Stimulated activated memory B cell treated with anti-CD40 and anti-IgM and Interleukin-4, amounts not matched to agents 10 μg/mL and 1 μg/mL and 100 μg/mL, for 72 hours (primary cell): Measurements from ENCODE around the gene FURIN.

ENCODE experiments used
- ATAC-seq: fragments of 150-1000 bp; cut with Tn5 transposase; 2 replicates; pipeline ENCODE4 v1.10.0; 2021
- H3K27ac Mint-ChIP-seq: one replicate; pipeline ENCODE4 v1.8.0; 2022; ENCODE audit warnings: mild to moderate bottlenecking, mixed read lengths
- H3K27me3 Mint-ChIP-seq: one replicate; pipeline ENCODE4 v1.8.0; 2022; ENCODE audit warnings: mixed read lengths
- H3K36me3 Mint-ChIP-seq: one replicate; pipeline ENCODE4 v1.8.0; 2022; ENCODE audit warnings: mixed read lengths
- H3K4me1 Mint-ChIP-seq: one replicate; pipeline ENCODE4 v1.8.0; 2022; ENCODE audit warnings: mixed read lengths
- H3K4me3 Mint-ChIP-seq: one replicate; pipeline ENCODE4 v1.8.0; 2022; ENCODE audit warnings: mild to moderate bottlenecking, moderate library complexity, mixed read lengths
- H3K9me3 Mint-ChIP-seq: one replicate; pipeline ENCODE4 v1.8.0; 2022; ENCODE audit warnings: mixed read lengths

The FURIN gene

GRCh38 chr15:90932660-90932991 lies 64.2 kb downstream of the FURIN start:
- Mint-ChIP-seq H3K27me3 (no peaks in the 10 kb centered on the region), H3K4me1 (peaks cover 48% of the 10 kb centered on the region), H3K9me3 (no peaks in the 10 kb centered on the region), H3K36me3 (peaks cover 9% of the 10 kb centered on the region), H3K27ac (peak overlapping the region; percentile 96), H3K4me3 (peak overlapping the region; percentile 97)
- ATAC-seq = no peak
